ENCODE data around the gene PHOX2A.
"Not testable (repeated sequence)": the region's sequence is repeated elsewhere in the genome, so short reads cannot be mapped to it uniquely, and the experiment has no call there.

PHOX2A gene

DNA sequence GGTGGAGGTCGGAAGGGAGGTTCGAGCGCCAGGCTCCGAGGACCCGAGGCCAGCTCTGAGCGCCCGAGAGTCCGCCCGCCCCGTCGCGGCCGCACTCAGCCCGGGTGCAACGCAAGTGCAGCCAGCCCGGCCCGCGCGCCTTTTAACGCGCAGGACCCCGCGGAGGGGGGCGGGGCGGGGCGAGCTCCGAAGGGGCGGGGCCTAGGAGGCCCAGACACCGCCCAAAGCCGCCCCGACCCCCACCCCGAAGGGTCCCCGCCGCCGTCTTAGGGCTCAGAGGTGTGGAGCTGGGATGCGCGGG lies at the start of gene PHOX2A:
Gene PHOX2A (minus strand): TSS at position 117 of the 301 bp plus-strand sequence. CDS start 172 bp downstream, outside the sequence.
- DNase-seq, result no peak

DNA sequence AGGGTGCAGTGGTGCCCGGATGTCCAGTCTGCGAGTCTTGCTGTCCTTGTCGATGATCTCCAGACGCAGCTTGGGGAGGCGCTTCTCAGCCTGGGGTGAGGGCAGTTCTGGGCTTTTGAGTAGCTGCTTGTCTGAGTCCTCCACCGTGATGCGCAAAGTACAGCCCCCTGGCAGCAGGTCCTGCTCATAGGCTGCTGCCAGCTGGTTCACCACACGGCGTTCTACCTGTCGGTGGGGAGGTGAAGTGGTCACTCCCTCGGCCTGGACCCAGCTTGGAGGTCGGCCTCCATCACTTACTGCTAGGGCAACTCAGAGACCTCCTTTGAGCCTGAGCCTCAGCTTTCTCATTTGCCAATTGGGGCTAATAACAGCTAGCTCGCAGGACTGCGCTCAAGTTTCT lies 49.4 kb upstream of the PHOX2A start:
- DNase-seq, result no peak

DNA sequence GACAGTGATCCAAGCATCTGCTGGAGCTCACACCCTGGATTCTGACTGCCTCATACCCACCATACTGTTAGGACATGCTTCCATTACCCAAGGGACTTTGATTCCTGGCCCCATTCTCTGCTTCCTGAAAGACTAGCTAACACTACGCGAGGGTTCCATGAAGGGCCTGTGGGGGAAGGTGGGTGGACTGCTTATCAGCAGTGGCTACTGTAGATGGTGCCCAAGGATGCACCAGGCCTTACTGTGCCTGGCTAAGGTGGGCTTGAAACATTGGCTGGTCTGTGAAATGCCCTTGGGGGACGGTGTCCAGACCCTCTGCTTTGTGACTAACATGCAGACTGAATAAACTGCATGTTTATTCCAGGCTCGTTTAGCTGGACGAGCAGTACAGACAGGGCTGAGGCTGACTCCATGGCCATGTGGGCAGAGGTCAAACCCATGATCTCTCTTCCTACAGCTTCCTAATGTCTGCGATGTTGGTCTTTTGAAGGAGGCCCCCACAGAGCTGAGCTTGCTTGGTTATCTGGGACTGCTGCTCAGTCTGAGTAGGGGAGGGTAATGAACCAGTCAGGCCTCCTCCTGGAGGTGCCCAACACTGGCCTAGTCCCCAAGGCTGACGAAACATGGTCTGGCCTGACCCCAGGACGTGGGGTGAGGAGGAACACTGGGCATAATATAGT lies 48.3 kb upstream of the PHOX2A start:
- no peak for DNase-seq

DNA sequence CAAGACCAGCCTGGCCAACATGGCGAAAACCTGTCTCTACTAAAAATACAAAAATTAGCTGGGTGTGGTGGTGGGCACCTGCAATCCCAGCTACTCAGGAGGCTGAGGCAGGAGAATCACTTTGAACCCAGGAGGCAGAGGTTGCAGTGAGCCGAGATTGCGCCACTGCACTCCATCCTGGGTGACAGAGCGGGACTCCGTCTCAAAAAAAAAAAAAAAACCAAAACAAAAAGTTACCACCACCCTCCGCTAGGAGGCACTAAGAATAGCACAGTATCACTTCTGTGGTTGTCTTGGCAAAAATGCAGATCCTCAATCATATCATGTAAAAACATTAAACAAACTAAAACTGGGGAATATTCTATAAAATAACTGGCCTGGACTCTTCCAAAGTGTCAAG lies 46.8 kb upstream of the PHOX2A start:
- DNase-seq, result not testable (repeated sequence)

DNA sequence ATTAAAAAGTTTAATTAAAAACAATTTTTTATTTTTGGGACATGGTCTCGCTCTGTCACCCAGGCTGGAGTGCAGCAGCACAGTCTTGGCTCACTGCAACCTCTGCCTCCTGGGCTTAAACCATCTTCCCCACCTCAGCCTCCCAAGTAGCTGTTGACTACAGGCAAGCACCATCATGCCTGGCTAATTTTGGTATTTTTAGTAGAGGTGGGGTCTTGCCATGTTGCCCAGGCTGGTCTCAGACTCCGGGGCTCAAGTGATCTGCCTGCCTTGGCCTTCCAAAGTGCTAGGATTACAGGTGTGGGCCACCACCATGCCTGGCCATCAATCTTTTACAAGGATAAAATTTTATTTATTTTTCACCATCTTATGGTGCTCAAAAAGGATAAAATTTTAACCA lies 43.3 kb upstream of the PHOX2A start:
- no peak for DNase-seq

DNA sequence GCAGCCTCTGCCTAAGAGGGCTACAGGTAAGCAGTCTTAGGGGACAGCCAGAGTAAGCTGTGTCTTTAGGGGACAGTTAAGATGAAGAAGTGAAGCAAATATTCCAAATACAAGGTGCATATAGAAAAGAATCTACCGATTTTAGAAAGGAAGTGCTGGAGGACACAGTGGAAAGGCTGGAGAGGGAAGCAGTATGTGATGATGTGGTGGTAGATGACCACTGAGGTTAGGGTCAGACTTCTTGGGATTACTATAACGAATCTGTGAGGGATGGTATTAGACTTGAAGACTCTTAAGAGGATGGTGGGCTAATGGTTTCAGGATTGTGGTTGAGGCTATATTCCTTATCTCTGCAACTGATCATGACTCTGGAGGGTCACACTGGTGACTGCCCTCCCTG lies 40.0 kb upstream of the PHOX2A start:
- no peak for DNase-seq

DNA sequence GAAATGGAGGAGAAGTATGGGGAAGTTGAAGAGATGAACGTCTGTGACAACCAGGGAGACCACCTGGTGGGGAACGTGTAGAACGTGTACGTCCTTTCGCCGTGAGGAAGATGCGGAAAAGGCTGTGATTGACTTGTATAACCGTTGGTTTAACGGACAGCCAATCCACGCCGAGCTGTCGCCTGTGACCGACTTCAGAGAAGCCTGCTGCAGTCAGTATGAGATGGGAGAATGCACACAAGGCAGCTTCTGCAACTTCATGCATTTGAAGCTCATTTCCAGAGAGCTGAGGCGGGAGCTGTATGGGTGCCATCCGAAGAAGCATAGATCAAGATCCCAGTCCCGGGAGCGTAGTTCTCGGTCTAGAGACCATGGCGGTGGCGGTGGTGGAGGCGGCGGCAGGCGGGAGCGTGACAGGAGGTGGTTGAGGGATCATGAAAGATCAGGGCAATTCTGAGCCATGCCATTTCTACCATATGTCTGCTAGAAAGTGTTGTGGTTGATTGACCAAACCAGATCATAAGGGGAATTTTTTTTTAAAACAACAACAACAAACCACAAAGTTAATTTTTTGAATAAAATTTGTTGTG lies 36.8 kb upstream of the PHOX2A start:
- no peak for DNase-seq

DNA sequence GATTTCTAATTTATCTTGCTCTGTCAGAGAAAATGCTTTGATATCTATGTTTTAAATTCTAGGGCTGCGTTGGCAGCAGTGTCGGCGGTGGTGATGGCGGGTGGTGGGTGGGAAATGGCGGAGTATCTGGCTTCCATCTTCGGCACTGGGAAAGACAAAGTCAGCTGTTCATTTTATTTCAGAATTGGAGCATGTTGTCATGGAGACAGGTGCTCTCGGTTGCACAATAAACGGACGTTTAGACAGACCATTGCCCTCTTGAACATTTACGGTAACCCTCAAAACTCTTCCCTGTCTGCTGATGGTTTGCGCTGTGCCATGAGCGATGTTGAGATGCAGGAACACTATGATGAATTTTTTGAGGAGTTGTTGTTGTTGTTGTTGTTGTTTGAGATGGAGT lies 36.1 kb upstream of the PHOX2A start:
- DNase-seq, result no peak

DNA sequence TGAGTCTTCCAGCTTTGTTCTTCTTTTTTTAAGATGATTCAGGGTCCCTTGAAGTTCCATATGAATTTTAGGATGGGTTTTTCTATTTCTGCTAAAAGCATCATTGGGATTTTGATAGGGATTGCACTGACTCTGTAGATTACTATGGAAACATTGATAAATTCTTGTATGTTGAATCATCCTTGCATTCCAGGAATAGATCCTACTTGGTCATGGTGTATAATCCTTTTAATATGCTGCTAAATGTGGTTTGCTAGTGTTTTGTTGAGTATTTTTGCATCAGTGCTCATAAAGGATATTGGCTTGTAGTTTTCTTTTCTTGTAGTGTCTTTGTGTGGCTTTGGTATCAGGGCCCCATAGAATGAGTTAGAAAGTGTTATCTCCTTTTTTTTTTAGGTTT lies 34.9 kb upstream of the PHOX2A start:
- DNase-seq, result no peak

DNA sequence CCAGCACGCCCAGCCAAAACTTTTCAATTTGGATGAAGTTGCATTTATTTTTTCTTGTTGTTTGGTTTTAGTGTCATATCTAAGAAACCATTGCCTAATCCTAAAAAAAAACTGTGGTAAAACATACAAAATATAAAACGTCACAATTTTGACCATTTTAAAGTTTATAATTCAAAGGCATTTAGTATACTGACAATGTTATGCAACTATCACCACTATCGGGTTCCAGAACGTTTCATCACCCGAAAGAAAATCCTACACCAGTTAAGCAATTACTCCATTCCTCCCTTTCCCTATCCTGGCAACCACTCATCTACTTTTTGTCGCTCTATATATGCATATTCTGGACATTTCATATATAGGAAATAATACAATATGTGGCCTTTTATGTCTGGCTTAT lies 30.5 kb upstream of the PHOX2A start:
- DNase-seq, result no peak

DNA sequence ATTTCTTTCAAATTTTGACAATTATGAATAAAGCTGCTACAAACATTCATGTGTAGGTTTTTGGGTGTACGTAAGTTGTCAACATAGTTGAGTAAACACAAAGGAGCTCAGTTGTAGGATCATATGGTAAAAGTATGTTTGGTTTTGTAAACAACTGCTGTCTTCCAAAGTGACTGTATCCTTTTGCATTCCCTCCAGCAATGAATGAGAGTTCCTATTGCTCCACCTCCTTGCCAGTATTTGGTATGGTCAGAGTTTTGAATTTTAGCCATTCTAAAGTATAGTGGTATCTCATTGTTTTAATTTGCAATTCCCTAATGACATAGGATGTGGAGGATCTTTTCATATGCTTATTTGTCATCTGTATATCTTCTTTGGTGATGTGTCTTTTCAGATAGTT lies 28.0 kb upstream of the PHOX2A start:
- no peak for DNase-seq

DNA sequence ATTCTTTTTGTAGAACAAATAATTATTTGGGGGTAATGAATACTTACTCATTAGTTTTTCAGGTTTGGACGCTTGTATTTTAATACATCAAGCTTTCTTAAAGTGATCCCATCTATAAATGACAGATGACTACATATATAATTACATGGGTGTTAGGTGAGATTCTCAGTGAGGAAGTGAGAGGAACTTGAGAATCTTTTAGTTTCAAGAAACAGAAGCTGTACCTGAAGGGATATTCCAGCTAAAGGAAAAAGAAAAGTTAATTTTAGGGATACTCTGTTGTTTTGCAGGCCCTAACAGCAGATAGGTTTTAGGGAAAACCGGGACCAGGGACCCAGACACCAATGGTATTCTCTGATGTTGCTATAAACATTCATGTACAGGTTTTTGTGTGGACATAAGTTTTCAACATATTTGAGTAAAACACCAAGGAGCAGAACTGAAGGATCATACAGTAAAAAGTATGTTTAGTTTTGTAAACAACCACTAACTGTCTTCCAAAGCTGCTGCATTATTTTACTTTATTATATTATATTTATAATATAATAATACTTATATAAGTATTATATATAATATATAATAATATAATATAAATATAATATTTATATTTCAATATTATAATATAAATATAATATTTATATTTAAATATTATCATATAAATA lies 24.1 kb upstream of the PHOX2A start:
- DNase-seq, result no peak

DNA sequence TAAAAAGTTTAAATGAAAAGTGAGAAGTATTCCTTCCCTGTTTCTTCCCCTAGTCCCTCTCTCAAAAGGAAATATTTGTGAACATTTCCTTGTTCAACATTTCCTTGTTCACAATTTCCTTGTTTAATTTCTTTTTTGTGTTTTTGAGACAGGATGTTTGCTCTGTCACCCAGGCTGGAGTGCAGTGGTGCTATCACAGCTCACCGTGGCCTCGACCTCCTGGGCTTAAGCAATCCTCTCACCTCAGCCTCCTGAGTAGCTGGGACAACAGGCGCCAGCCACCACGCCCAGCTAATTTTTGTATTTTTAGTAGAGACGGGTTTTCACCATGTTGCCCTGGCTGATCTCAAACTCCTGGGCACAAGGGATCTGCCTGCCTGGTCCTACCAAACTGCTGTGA lies 23.0 kb upstream of the PHOX2A start:
- not testable (repeated sequence) for DNase-seq

DNA sequence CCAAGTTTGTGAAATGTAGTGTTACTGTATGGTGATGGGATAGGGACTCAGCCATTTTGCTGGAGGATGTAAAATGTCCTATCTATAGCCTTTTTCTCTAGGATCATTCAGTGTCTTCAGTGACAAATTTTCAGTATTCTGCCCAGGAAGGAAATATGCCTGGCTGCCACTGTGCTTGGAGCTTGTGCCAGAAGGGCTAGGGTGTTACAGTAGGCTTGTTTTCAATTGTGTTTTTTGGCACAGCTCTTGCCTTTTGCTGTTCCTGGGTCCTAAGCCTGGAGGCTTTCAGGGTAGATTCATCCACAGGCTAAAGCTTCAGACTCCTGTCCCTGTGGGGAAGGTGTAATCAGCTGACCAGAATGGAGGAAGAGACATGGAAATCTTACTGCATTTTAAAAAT lies 22.0 kb upstream of the PHOX2A start:
- no peak for DNase-seq

DNA sequence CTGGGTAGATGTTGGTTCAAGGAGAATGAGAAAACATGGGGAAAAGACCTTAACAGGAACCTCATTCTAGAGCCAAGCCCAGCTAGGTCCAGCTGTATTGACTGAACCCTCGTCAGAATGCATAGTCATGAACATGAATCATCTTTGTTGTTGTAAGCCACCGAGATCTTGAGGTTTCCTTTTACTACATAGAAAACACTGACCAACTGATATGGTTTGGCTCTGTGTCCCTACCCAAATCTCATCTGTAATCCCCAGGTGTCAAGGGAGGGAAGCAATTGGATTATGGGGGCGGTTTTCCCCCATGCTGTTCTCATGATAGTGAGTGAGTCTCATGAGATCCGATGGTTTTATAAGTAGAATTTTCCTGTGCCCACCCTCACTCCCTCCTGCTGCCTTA lies 19.4 kb upstream of the PHOX2A start:
- no peak for DNase-seq

DNA sequence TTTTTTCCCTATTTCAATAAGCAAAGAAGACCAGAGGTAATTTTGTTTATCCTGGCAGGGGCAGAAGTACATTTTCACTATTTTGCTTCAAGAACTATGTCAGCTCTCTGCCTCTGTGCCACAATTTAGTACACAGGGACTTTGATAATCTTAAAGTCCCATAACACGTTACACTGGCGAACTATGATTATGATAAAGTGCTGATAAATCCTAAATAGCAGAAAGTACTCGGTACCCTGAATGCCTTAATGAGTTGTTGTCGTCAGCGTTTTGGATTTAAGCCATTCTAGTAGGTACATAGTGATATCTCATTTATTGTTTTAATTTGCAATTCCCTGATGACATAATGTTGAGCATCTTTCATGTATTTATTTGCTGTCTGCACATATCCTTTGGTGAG lies 16.6 kb upstream of the PHOX2A start:
- no peak for DNase-seq

DNA sequence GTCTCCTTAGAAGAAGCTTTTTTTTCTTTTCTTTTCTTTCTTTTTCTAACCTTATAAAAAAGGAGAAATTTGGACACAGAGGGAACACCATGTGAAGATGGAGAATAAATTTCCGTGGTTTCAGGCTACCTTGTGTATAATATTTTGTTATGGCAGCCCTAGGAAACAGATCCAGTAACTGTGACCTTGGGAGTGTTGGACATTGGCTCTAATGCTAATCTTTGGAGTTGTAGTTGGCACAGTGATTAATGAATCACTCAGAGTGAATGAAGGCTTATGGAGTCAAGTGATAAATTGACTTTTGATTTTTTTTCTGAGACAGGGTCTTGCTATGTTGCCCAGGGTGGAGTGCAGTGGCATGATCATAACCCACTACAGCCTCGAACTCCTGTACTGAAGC lies 15.5 kb upstream of the PHOX2A start:
- DNase-seq, result no peak

DNA sequence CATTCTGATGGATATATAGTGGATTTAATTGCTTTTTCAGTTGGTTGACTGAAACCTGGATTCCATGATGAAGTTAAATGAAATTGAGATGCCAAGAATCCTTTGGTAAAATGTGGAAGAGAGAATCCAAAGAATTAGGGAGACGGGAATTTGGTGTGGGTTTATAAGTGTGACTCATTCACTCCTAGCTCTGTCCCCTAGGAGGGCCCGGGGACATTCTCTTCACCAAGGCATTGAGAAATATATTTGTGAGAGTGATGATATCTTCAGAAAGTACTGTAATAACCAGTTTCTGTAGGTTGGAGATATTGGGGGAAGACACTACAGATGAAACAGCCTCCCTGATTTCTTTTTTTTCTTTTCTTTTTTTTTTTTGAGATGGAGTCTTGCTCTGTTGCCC lies 13.6 kb upstream of the PHOX2A start:
- DNase-seq, result no peak

DNA sequence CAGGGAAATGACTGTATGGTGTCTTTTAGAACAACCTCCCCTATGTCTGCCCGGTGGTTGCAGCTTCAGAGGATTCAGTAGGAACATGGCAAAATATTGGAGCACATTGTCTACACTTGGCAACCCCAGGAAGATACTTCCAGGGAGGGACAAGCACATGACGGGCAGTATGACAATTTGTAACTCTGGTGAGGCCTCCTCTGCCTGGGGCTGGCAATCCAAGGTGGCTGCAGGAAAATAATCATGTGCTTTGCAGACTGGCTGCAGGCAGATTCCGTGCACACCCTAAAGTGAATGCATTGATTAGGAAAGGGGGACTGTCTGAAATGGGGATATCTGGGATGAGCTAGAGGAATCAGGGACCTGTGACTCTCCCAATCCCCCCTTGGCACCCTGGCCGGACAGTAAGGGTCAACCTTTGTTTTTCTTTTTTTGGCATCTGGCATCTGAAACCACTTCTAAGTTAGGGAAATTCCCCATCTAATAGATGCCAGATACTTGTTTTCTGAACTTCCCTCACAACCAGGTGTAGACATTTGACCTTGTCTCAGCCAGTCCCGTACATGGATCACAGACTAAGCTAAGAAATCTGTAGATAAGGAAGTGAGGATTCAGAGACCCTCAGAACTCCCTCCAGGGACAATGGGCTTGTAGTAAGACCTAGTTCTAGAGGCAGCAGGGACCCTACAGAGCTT lies 10.5 kb upstream of the PHOX2A start:
- no peak for DNase-seq

DNA sequence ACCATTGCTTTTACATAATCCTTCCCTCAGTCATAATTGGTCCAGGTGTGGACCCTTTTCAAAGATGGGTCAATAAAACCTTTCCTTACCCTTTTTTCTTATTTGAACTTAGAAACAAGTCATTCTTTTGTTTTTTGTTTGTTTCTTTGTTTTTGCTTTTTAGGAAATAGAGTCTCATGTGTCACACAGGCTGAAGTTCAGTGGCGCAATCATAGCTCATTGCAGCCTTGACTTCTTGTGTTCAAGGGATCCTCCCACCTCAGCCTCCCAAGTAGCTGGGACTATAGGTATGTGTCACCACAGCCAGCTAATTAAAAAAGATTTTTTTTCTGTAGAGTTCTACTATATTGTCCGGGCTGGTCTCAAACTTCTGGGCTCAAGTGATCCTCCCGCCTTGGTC lies 9.4 kb upstream of the PHOX2A start:
- DNase-seq, result no peak

DNA sequence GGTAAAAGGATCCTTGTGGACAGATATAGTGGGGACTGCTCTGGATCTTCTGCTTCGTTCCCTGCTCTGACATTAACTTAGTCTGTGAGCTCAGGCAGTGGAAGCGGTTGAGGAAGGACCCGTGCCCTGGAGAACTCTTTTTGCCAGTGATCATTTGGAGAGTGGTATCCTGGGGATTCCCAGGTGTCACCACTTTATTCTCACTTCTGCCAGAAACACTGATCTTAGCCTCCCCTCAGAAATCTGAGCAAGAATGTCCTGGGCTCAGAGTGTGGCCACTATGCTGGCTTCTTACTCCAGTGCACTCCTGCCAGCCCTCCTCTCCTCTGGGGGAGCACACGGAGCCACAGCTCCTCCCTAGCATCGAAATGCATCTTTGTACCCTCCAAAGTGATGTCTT lies 7.6 kb upstream of the PHOX2A start:
- DNase-seq, result no peak

DNA sequence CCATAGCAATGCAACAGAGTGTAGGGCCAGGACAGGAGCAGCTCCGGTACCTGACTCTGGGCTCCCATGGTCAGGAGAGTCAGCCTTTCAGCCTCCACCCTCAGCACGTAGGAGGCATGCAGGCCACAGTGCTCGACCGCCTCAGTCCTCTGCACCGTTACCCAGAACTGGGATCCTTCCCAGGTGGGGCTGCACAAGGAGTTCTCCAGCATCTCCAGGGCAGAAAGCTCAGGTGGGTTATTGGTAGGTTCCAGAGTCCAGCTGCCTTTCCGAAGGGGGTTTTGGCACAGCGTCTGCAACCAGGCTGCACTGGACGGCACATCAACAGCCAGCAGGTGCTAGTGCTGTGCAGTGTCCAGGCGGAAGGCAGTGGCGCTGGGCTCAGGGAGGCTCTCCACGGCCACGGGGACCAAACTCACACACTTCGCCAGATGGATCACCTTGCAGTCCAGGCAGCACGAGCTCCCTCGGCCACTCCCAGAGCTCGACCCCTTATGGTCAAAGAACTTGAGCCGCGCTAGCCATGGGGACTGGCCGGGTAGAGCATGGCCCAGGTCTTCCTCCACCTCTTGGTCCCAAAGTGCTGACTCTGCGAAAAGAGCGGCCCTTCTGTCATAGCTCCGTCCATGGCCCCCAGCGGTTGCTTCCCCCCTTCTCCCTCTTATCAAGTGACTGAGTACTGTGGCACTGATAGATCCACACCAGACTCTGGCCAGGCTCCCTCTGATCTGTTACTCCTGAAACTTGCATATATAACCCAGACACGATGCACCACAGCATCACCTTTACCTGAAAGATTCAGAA lies 6.9 kb upstream of the PHOX2A start:
- no peak for DNase-seq

DNA sequence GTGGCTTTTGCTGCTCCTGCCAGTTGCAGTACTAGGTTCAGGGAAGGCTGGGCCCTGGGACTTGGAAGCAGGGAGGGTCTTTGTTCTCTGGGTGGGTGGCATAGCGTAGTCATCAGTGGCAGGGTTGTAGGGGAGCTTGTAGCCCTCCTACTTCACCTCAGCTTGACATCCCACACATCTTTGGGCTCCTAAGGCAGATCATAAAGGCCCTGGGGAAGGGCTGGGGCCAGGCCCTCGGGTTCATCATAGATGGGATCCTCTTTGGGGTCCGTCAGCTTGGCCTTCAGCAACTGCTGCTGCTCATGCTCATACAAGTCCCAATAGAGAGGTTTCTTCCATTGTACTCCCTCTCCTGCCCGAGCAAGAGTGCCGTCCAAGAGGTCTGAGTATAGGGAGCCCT lies 6.0 kb upstream of the PHOX2A start:
- no peak for DNase-seq
